ENCODE measurements around the gene PLA2G5.
"Not testable (repeated sequence)": the region's sequence is repeated elsewhere in the genome, so short reads cannot be mapped to it uniquely, and the experiment has no call there.

Gene PLA2G5

GRCh38 chr1:20120796-20121195 is 50.8 kb downstream of the PLA2G5 start:
- no peak overlapping the region for H3K4me3 ChIP-seq (ENCODE audit: low read length)
- DNase-seq (ENCODE audit: low read depth) = no peak
- TF ChIP-seq CTCF (IDR thresholded peaks at IDR 0.05; ENCODE audit: insufficient read depth, low read depth, low read length, missing control alignments) = no peak

GRCh38 chr1:20123722-20124455 is 53.9 kb downstream of the PLA2G5 start:
- H3K4me3 ChIP-seq (ENCODE audit: low read length) = no peak overlapping the region
- DNase-seq (ENCODE audit: low read depth) = no peak
- TF ChIP-seq CTCF (IDR thresholded peaks at IDR 0.05; ENCODE audit: insufficient read depth, low read depth, low read length, missing control alignments) = no peak

- no peak for TF ChIP-seq CTCF (IDR thresholded peaks at IDR 0.05; ENCODE audit: insufficient read depth, low read depth, low read length, missing control alignments)
- no peak overlapping the region for H3K4me3 ChIP-seq (ENCODE audit: low read length)
- DNase-seq (ENCODE audit: low read depth) = peak; percentile 88
These were observed 54.6 kb downstream of the PLA2G5 start for GRCh38 chr1:20124456-20125057.

GRCh38 chr1:20125100-20125499 is 55.1 kb downstream of the PLA2G5 start:
- no peak for TF ChIP-seq CTCF (IDR thresholded peaks at IDR 0.05; ENCODE audit: insufficient read depth, low read depth, low read length, missing control alignments)
- no peak overlapping the region for H3K4me3 ChIP-seq (ENCODE audit: low read length)
- no peak for DNase-seq (ENCODE audit: low read depth)

- H3K4me3 ChIP-seq (ENCODE audit: low read length) = no peak overlapping the region
- no peak for TF ChIP-seq CTCF (IDR thresholded peaks at IDR 0.05; ENCODE audit: insufficient read depth, low read depth, low read length, missing control alignments)
These were observed 56.2 kb downstream of the PLA2G5 start for GRCh38 chr1:20126041-20126805.

GRCh38 chr1:20126806-20127440 is 56.9 kb downstream of the PLA2G5 start:
- no peak for DNase-seq (ENCODE audit: low read depth)
- no peak overlapping the region for H3K4me3 ChIP-seq (ENCODE audit: low read length)
- TF ChIP-seq CTCF (IDR thresholded peaks at IDR 0.05; ENCODE audit: insufficient read depth, low read depth, low read length, missing control alignments) = no peak

More at GRCh38 chr1:20126041-20126805, 56.2 kb downstream of the PLA2G5 start:
- no peak for DNase-seq (ENCODE audit: low read depth)

GRCh38 chr1:20130518-20130917 is 60.5 kb downstream of the PLA2G5 start:
- not testable (repeated sequence) for H3K4me3 ChIP-seq (ENCODE audit: low read length); DNase-seq (ENCODE audit: low read depth)
